NCI-H2107 (cell line): ENCODE measurements around the gene PDHX.
"Not testable (repeated sequence)": the region's sequence is repeated elsewhere in the genome, so short reads cannot be mapped to it uniquely, and the experiment has no call there.

Source experiments
- DNase-seq: peaks from one replicate; lab custom pipeline; 2025; lab: John Stamatoyannopoulos, UW

Gene PDHX

DNA sequence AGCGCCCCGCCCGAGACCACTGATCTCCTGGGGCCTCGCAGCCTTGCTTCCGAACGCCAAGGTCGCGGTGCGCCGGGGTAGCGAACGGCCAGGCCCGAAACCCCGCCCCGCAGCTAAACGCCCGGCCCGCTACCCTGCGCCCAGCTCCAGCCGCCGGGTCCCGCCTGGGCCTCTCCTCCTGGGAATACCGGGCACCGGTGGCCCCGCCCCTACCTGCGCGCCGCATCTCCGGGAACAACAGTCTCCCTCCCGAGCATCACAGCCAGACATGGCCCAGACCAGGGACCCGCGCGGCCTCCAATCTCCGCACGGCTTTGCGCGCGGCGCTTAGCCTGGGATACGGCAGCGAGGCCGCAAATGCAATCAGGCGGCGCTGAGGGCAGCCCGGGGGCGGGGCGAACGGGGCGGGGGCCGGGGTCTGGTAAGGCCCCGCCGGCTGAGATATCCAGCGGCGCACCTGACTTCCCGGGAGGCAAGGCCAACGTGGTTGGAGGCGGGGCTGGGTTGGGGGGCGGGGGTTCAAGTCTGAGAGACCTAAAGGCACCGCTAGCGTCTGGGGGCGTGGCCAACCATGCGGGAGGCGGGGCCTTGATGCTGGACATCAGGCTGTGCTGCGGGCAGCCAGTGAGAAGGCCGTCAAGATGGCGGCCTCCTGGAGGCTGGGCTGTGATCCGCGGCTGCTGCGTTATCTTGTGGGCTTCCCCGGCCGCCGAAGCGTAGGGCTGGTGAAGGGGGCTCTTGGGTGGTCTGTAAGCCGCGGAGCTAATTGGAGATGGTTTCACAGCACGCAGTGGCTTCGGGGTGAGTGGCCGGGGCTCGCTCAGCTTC lies at the start of gene PDHX, which contains the start of gene APIP:
Gene PDHX (plus strand): TSS at position 604 of the 828 bp plus-strand sequence. CDS start 38 bp downstream, at position 642.
Gene APIP (minus strand): TSS at position 365 of the 828 bp plus-strand sequence. CDS start 95 bp downstream, at position 270.
- DNase-seq, result peak; percentile 95

DNA sequence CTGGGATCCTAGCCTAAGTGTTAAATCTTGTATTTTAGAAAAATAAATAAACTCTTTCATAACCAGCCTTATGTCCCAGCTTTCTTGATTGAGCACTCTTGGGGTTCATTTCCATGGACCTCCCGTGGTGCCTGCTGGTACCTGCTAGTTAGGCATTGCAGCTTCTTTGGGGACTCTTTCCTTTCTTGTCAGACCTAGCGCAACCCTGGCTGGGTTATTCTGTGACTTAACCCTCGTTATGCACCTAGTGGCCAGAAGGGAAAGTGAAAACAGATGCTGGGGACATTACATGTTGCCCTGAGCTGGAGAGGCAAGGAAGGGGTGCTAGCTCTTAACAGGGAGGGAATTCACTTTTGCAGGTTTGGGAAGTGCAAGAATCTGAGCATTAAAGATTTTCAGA lies 47.0 kb upstream of the PDHX start:
- no peak for DNase-seq

DNA sequence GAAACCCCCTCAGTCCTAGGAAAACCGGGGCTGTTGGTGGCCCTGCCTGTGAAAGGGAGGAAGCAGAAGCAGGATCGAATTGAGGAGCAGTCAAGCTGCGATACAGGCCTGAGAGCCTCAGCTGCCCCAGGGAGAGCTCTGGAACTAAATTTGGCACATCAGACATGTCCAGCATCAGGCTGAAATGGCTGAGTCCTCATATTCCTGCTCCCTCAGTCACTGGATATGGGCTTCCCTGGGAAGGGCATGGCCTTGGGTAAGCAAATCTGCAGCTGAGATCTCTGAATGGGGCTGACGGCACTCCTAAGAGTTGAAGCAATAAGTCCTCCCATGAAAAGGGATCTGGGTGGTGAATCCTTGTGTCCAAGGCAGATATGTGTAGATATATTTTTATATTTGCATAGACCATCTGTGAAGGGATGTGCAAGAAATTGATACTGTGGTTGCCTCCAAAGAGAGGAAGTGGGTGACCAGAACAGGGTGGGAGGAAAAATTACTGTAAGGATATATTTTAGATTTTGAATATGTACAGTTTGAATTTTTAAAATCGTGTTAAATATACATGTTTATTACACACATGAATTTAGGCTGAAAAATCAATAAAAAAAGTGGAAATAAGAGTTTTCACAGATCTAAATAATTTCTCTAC lies 45.7 kb upstream of the PDHX start:
- DNase-seq, result no peak

DNA sequence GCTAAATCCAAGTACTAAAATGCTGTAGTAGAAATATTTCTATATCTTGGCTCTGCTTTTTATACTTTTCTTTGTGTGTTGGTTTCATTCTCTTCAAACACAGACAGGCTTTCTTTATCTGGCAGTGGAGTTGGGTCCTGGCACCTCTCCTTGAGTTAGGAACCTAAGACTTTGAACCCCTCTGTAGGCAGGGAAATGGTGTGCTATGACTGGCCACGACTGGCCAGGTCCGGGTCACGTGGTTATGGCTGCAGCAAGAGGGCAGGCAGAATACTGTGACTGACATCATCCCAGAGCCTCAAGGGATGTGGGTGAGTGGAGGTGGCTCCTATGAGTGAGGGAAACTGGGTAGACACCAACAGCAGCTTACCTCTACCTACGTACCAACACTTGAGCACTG lies 42.2 kb upstream of the PDHX start:
- no peak for DNase-seq

DNA sequence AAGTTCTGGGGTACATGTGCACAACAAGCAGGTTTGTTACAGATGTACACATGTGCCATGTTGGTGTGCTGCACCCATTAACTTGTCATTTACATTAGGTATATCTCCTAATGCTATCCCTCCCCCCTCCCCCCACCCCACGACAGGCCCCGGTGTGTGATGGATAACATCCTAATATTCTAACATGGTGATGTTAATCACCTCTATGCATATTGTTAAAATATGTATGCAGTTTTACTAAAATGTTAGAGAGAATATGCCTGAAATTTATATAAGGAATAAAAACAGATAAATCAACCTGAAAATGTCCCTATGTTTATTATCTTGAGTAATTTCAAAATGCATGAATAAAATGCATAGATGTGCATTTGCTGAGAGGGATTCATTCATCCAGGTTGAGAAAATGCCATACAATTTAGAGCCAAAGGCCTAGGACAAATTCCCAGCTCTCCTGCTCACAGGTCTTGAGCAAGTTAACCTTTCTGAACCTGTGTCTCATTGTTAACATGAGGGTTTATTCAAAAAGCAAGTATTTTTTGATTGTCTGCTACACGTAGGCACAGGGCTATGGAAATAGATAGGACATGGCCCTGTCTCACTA lies 38.9 kb upstream of the PDHX start:
- no peak for DNase-seq

DNA sequence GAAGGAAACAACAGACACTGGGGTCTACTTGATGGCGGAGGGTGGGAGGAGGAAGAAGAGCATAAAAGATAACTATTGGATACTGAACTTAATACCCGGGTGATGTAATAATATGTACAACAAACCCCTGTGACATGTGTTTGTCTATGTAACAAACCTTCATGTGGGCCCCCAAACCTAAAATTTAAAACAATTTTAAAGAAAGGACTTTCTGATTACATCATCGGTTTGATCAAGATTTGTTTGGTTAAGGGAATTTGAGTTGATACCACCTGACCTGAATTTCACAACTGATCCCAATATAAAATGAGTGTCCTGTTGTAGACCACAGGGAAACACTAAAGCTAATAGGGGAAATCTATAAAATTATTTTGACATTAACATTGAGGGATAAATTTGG lies 34.5 kb upstream of the PDHX start:
- no peak for DNase-seq

DNA sequence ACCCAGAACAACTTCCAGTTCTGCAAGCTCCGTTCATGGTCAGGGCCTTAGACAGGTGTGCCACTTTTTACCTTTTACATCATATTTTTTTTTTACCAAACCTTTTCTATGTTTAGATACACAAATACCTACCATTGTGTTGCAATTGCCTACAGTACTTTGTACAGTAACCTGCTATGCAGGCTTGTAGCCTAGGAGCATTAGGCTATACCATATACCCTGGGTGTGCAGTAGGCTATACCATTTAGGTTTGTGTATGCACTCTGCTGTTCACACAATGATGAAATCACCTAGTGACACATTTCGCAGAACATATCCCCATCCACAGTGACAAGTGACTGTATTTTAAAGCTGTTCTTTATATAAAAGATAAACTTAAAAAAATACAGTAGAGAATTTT lies 29.8 kb upstream of the PDHX start:
- DNase-seq, result no peak

DNA sequence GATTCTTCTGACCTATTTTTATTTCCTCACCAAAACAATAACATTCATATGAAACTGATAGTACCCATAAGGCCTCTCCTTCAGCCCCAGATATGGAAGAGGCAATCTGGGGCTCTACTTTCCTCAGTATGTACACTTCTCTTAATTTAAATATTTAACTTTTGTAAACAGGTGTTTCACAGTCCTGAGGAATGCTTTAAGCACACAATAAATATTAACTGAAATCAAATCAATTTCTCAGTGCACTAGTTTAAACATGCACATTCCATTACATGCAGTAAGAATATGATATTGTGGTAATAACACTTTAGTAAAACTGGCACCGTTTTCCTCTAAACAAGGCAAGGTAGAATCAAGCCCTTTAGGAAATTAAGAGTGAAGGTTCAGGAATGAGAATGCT lies 29.2 kb upstream of the PDHX start:
- no peak for DNase-seq

DNA sequence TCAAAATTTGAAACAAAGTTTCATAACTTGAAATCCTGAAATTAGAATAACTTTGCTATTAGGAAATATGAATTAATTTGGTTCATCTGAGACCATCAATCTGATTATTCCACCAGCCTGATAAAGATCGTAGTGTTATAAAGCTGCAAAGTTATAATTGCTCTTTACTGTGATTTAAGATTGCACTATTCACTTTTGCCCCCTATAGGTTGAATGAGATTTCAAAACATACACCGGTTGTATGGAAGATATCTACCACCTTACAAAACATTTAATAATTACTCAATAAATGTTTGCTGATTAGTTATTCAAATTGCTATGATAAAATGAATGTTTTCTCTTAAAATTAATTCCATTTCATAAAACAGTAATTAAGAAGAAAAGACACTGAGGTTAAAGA lies 26.3 kb upstream of the PDHX start:
- DNase-seq, result no peak

DNA sequence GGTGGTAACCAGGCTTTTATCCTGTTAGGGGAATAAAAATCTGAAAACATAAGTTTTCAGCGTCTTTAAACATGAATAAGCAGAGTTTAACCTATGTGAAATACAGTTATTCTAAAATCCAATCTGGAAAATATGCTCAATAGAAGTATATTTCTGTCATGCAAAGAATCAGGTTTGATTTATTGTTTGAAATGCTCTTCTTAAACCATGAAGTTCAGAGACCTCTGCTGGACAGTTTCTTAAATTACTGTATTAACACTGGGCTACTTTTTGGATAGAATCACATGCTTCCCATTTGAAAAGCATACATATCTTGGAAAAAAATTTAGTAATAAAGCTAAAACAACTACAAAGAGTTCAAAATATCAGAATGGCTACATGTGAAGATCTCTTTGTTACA lies 25.6 kb upstream of the PDHX start:
- DNase-seq, result no peak

DNA sequence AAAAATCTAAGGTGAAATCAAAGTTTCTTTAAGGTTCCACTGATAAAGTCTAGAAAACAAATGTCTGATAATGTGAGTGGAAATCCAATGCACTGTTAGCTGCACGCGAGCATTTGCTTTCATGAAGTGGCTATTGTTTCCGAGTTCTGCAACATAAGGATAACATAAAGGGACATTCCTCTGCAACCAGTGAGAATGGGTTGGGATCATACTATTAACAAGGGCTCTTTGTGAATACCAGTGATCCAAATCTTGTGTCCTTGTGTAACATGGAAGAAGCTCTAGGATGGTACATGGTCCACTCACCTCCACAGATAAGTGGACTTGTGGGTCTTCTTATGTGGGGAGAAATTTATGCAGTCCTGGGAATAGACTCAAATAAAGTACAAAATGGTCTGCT lies 24.8 kb upstream of the PDHX start:
- no peak for DNase-seq

DNA sequence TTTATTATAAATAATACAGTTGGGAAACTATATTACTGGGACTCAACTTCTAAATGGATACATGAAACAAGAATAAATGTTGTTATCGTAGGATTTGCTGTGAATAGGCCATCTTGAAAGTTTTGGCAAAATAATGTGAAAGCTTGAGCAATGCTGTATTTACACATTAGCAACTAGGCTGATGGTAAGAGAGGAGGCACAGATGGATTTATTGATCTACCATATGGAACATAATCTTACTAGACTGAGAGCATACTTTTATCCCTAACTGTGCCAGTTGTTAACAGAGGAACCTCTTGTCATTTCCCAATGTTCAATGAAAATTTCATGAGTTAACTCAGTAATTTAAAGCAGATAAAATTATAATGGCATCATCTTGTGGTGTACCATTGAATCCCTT lies 23.0 kb upstream of the PDHX start:
- DNase-seq, result no peak

DNA sequence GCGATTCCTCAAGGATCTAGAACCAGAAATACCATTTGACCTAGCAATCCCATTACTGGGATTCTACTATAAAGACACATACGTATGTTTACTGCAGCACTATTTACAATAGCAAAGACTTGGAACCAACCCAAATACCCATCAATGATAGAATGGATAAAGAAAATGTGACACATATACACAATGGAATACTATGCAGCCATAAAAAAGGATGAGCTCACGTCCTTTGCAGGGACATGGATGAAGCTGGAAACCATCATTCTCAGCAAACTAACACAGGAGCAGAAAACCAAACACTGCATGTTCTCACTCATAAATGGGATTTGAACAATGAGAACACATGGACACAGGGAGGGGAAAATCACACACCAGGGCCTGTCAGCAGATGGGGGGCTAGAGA lies 20.2 kb upstream of the PDHX start:
- not testable (repeated sequence) for DNase-seq

DNA sequence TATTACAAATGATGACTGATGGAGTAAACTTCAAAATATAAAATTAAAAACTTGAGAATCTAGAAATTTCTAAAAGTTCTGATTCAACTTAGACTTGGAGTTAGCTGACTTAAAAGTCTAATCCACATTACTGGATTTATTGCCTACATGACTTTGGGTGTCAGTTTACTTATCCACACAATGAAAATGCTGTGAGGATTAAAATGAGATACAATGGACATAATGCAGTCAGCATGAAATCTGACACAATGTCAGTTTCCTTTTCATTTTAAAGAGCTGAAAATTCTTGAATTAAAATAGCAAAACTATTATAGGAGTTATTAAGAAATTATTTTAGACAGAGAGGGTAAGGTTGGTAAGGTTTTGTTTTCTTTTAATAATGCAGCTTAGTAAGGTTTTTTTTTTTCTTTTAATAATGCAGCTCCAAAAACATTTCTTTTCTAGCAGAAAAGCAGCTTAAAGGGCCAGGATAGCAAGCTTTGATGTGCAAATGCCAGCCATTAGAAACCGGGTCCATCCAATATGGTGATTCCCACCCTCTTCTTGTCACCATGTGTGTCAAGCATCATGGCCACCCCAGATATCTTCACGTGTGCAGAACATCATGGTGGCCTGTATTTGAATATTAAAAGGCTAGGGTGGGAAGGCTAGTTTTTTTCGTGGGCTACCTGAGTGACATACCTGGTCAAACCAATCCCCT lies 19.1 kb upstream of the PDHX start:
- DNase-seq, result no peak

DNA sequence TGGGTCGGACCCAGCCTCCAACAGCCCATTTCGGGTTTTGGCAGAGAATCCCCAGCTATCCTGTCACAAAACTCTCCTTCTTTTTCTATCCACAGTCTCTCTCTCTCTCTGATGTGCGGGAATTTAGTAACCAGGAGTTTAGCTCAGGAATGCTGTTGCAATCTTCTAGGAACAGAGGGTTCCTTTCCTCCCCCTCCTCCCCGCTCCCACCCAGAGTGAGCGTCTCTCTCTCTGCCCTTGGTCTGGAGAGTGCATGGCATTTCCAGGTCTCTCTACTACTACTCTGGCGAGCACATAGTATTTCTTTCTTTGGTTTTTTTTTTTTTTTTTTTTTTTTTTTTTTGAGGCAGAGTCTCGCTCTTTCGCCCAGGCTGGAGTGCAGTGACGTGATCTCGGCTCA lies 17.9 kb upstream of the PDHX start:
- no peak for DNase-seq

DNA sequence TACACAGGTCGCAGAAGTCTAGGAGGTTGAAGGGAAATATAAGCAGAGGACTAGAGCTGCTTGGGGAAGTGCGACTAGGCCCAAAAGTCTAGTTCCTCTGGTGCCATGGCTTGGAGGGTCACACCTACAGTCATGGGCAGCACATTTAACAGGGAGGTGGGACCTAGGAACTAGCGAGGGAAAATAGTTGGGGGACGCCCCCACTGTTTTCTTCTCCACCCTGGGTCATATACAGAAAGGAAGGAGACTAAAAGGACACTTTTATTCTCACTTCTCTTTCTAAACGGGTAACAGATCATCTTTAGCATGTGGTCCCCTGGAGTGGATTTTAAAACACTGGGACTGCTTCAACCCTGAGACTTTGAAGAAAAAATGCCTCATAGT lies 16.8 kb upstream of the PDHX start:
- DNase-seq, result no peak

DNA sequence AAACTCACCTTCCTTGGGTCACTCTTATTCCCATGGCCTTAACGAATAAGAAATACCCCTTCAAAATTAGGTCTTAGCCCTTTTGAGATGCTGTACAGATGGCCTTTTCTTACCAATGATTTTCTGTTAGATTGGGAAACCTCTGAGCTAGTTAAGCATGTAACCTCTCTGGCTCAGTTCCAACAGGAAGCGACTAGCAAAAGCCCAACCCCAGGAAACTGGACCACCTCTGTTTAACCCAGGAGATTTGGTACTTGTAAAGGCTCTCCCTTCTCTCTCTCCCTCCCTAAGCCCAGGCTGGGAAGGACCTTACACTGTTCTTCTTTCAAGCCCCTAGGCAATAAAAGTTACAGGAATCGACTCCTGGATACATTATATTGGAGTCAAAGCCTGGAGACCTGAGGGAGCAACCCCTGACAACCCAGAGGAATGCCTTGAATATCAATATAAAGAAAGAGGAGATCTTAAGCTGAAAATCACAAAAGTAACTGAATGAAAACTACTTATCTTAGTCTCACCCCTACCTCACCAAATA lies 11.9 kb upstream of the PDHX start:
- DNase-seq, result no peak

DNA sequence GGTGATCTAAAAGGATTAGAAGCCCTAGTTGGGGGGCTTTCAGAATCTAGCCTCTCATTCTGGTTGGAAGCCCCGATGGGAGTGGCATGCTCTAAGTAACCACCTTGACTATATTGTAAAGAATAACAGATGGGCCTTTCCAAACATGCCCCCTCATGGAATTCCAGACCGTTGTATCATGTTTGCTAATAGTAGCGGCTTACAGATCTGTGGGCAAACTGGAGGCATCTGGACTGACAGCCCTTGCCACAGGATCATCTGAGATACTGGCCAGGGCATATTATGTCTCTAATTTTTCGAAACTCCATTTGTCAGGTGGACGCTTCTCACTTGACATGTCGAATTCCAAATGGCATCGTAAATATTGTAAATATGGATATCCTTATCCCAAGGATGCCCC lies 10.8 kb upstream of the PDHX start:
- no peak for DNase-seq

DNA sequence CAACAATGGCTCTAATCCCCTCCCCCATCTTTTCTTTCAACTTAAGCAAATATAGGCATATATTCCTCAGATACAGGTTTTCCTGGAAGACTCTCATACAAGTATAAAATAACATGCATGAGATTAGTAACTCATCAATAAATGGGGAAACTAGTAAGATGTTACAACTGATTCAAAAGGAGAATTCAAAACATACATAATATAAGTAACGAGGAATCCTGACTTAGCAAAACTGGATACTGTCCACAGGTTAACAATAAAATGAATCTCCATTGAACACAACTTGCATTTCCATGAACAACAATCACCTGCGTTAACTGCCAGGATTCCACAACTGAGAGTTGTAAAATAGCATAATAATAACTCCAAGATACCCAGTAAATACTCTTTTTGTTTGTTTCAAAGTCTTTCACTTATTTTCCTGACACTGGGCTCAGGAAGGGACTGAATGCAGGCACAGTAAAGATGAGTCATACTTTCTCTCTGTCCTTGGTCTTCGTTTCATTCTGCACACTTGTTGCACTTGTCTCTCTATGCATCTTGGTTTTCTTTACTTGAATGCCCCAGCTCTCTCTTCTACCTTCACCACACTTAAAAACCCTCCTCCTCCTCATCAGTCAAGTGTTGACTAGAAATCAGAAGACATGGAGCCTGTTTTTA lies 8.4 kb upstream of the PDHX start:
- DNase-seq, result no peak

DNA sequence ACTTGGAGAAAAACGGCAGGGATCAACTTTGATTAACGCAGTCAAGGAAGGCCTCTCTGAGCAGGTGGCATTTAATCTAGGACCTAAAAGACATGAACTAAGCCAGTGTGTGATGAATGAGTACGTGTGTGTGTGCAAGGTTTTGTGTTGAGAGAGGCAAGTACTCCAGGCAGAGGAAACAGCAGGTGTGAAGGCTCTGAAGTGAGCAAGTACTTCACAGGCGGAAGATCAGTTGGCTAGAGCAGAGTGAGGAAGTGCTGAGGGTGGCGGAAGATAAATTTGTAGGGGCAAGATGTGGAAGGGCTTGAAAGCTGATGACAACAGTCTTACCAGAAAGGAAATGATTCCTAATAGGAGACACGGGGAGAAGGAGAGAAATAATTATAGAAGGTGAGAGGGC lies 7.0 kb upstream of the PDHX start:
- DNase-seq, result no peak

DNA sequence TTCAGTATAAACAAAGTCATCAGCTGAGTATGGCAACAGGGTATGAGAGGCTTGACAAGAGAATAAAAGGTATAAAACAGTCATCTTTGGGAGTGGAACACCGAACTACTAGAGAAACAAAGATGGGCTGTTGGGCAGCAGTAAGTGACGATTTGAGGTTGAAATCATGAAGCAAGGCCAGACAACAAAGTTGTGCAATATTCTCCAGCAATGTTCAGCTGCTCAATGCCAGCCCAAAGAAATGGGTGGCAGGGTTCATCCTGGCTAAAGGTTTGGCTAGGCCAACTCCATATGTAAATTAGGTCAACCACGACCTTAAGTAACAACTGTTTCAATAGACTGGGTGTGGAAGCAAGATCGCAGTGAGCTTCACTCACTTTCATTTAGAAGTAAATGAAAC lies 6.5 kb upstream of the PDHX start:
- DNase-seq, result no peak

DNA sequence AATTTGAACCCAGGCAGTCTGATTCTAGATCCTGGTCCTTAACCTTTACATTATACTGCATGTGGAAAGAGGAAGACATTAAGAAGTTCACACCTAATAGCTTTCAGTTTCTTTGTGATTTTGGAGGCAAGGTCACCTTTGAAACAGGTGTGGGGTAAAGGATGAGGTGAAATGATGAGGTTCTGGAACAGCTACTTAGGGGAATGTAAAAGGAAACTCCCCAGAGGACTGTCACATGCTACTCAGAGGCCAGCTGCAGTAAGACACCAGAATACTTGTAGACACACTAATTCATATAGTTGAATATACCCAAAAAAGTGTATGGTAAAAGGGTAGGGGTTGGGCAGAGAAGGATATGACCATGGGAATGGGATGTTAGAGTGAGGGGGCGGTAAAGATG lies 5.6 kb upstream of the PDHX start:
- no peak for DNase-seq
